ENCODE data around the gene VWF.

Gene VWF

GRCh38 chr12:5952031-5952430 lies 172.4 kb downstream of the VWF start:
- H3K9me3 ChIP-seq (ENCODE audit: low read depth, low read length), result no peaks in the 10 kb centered on the region
- H3K27ac ChIP-seq, result no peak overlapping the region
- no peak for TF ChIP-seq FOXP2 (optimal IDR thresholded peaks at IDR 0.05; ENCODE audit: control extremely low read depth, extremely low read length, insufficient read depth)
- no peak for TF ChIP-seq EZH2 (IDR thresholded peaks at IDR 0.05)
- no peak for TF ChIP-seq POLR2AphosphoS5 (IDR thresholded peaks at IDR 0.05; ENCODE audit: borderline replicate concordance, low read depth, low read length)
- no peak overlapping the region for H3K9ac ChIP-seq (ENCODE audit: insufficient read length)
- DNase-seq (ENCODE audit: low read depth, low spot score), result no peak
- no peak overlapping the region for H3K4me3 ChIP-seq
- no peaks in the 10 kb centered on the region for H3K36me3 ChIP-seq (ENCODE audit: insufficient read depth, low read length)

- no peaks in the 10 kb centered on the region for H3K36me3 ChIP-seq (ENCODE audit: insufficient read depth, low read length)
- H3K9ac ChIP-seq (ENCODE audit: insufficient read length), result no peak overlapping the region
- H3K4me3 ChIP-seq, result no peak overlapping the region
- no peaks in the 10 kb centered on the region for H3K9me3 ChIP-seq (ENCODE audit: low read depth, low read length)
- H3K27ac ChIP-seq, result no peak overlapping the region
- TF ChIP-seq EZH2 (IDR thresholded peaks at IDR 0.05) (no peak), FOXP2 (optimal IDR thresholded peaks at IDR 0.05; ENCODE audit: control extremely low read depth, extremely low read length, insufficient read depth) (no peak), POLR2AphosphoS5 (IDR thresholded peaks at IDR 0.05; ENCODE audit: borderline replicate concordance, low read depth, low read length) (no peak)
- DNase-seq (ENCODE audit: low read depth, low spot score), result no peak
Observed at GRCh38 chr12:5948696-5949095, 175.8 kb downstream of the VWF start.

GRCh38 chr12:5947006-5947405 lies 177.5 kb downstream of the VWF start:
- Histone ChIP-seq H3K36me3 (ENCODE audit: insufficient read depth, low read length) (no peaks in the 10 kb centered on the region), H3K9me3 (ENCODE audit: low read depth, low read length) (no peaks in the 10 kb centered on the region), H3K9ac (ENCODE audit: insufficient read length) (no peak overlapping the region), H3K4me3 (no peak overlapping the region), H3K27ac (no peak overlapping the region)
- no peak for DNase-seq (ENCODE audit: low read depth, low spot score)
- no peak for TF ChIP-seq POLR2AphosphoS5 (IDR thresholded peaks at IDR 0.05; ENCODE audit: borderline replicate concordance, low read depth, low read length)
- TF ChIP-seq EZH2 (IDR thresholded peaks at IDR 0.05), result no peak
- TF ChIP-seq FOXP2 (optimal IDR thresholded peaks at IDR 0.05; ENCODE audit: control extremely low read depth, extremely low read length, insufficient read depth), result no peak

- Histone ChIP-seq H3K4me3 (no peak overlapping the region), H3K9me3 (ENCODE audit: low read depth, low read length) (no peaks in the 10 kb centered on the region), H3K27ac (no peak overlapping the region), H3K36me3 (ENCODE audit: insufficient read depth, low read length) (no peaks in the 10 kb centered on the region), H3K9ac (ENCODE audit: insufficient read length) (no peak overlapping the region)
- DNase-seq (ENCODE audit: low read depth, low spot score), result no peak
- TF ChIP-seq POLR2AphosphoS5 (IDR thresholded peaks at IDR 0.05; ENCODE audit: borderline replicate concordance, low read depth, low read length) (no peak), FOXP2 (optimal IDR thresholded peaks at IDR 0.05; ENCODE audit: control extremely low read depth, extremely low read length, insufficient read depth) (no peak), EZH2 (IDR thresholded peaks at IDR 0.05) (no peak)
Observed at GRCh38 chr12:5946388-5946787, 178.1 kb downstream of the VWF start.

- Histone ChIP-seq H3K27ac (no peak within 1 kb of the TSS), H3K9ac (ENCODE audit: insufficient read length) (no peak within 1 kb of the TSS), H3K4me3 (peak within 1 kb of the TSS; percentile 21; the same call in 1 of the 2 replicates), H3K9me3 (ENCODE audit: low read depth, low read length) (no peaks in the 10 kb centered on the region), H3K36me3 (ENCODE audit: insufficient read depth, low read length) (no peaks in the 10 kb centered on the region)
- TF ChIP-seq EZH2 (IDR thresholded peaks at IDR 0.05), result no peak
- TF ChIP-seq POLR2AphosphoS5 (IDR thresholded peaks at IDR 0.05; ENCODE audit: borderline replicate concordance, low read depth, low read length), result no peak
- TF ChIP-seq FOXP2 (optimal IDR thresholded peaks at IDR 0.05; ENCODE audit: control extremely low read depth, extremely low read length, insufficient read depth), result no peak
- no peak for DNase-seq (ENCODE audit: low read depth, low spot score)
Observed at GRCh38 chr12:5945071-5946008, 179.1 kb downstream of the VWF start, which contains the start of gene ANO2. Gene ANO2, minus strand, starts transcription at chr12:5945259. Its CDS starts 42 bp downstream, at chr12:5945217.

GRCh38 chr12:5944688-5945070 lies 179.8 kb downstream of the VWF start:
- no peak overlapping the region for H3K9ac ChIP-seq (ENCODE audit: insufficient read length)
- H3K4me3 ChIP-seq, result no peak overlapping the region
- no peak for TF ChIP-seq EZH2 (IDR thresholded peaks at IDR 0.05)
- TF ChIP-seq FOXP2 (optimal IDR thresholded peaks at IDR 0.05; ENCODE audit: control extremely low read depth, extremely low read length, insufficient read depth), result no peak
- no peak for TF ChIP-seq POLR2AphosphoS5 (IDR thresholded peaks at IDR 0.05; ENCODE audit: borderline replicate concordance, low read depth, low read length)
- H3K27ac ChIP-seq, result no peak overlapping the region
- no peaks in the 10 kb centered on the region for H3K36me3 ChIP-seq (ENCODE audit: insufficient read depth, low read length)
- H3K9me3 ChIP-seq (ENCODE audit: low read depth, low read length), result no peaks in the 10 kb centered on the region
- no peak for DNase-seq (ENCODE audit: low read depth, low spot score)

GRCh38 chr12:5944053-5944452 lies 180.4 kb downstream of the VWF start:
- no peak overlapping the region for H3K4me3 ChIP-seq
- TF ChIP-seq POLR2AphosphoS5 (IDR thresholded peaks at IDR 0.05; ENCODE audit: borderline replicate concordance, low read depth, low read length) (no peak), EZH2 (IDR thresholded peaks at IDR 0.05) (no peak), FOXP2 (optimal IDR thresholded peaks at IDR 0.05; ENCODE audit: control extremely low read depth, extremely low read length, insufficient read depth) (no peak)
- no peaks in the 10 kb centered on the region for H3K36me3 ChIP-seq (ENCODE audit: insufficient read depth, low read length)
- H3K9ac ChIP-seq (ENCODE audit: insufficient read length), result no peak overlapping the region
- no peak overlapping the region for H3K27ac ChIP-seq
- DNase-seq (ENCODE audit: low read depth, low spot score), result no peak
- no peaks in the 10 kb centered on the region for H3K9me3 ChIP-seq (ENCODE audit: low read depth, low read length)

GRCh38 chr12:5941907-5942306 lies 182.6 kb downstream of the VWF start:
- H3K9ac ChIP-seq (ENCODE audit: insufficient read length), result no peak overlapping the region
- TF ChIP-seq EZH2 (IDR thresholded peaks at IDR 0.05) (no peak), POLR2AphosphoS5 (IDR thresholded peaks at IDR 0.05; ENCODE audit: borderline replicate concordance, low read depth, low read length) (no peak), FOXP2 (optimal IDR thresholded peaks at IDR 0.05; ENCODE audit: control extremely low read depth, extremely low read length, insufficient read depth) (no peak)
- no peak overlapping the region for H3K27ac ChIP-seq
- no peaks in the 10 kb centered on the region for H3K36me3 ChIP-seq (ENCODE audit: insufficient read depth, low read length)
- H3K4me3 ChIP-seq, result no peak overlapping the region
- DNase-seq (ENCODE audit: low read depth, low spot score), result no peak
- no peaks in the 10 kb centered on the region for H3K9me3 ChIP-seq (ENCODE audit: low read depth, low read length)
